Thyroid gland (tissue), 4 donors: ENCODE results near the gene NXPH1. TPM values are rescaled to one million over a fixed set of nuclear protein-coding genes. Genes with fewer than 3 reads are reported as not detected.

ENCODE experiments used
- DNase-seq, 2 donors: peaks; one replicate each; pipeline ENCODE4 v3.0.0-alpha.2; 2019
- H3K27ac ChIP-seq, 3 donors: fragments of 200-600 bp; sonication (generic); 1 replicate in 2 of 3; 2 replicates in 1 of 3; pipeline ENCODE4 v1.5.1; 2016 to 2019; ENCODE audit warnings: mild to moderate bottlenecking in 1 of 3, moderate library complexity in 1 of 3
- H3K27me3 ChIP-seq: fragments of 200-600 bp; sonication (generic); one replicate; pipeline ENCODE4 v1.5.1; 2019
- H3K36me3 ChIP-seq, 2 donors: fragments of 200-600 bp; sonication (generic); one replicate each; pipeline ENCODE4 v1.5.1; 2016 to 2019
- H3K4me1 ChIP-seq, 2 donors: fragments of 200-600 bp; sonication (generic); one replicate each; pipeline ENCODE4 v1.5.1; 2017 to 2019
- H3K4me3 ChIP-seq, 3 donors: fragments of 200-600 bp; sonication (generic); replicated peaks in 1 of 3; 1 replicate in 2 of 3; 2 replicates in 1 of 3; pipeline ENCODE4 v1.5.1; 2016; ENCODE audit warnings: mild to moderate bottlenecking in 1 of 3
- H3K9me3 ChIP-seq: fragments of 200-600 bp; sonication (generic); one replicate; pipeline ENCODE4 v1.5.1; 2017
- CTCF ChIP-seq, 6 experiments: fragments of 200-600 bp in 3 of 6; fragments of 450-650 bp in 3 of 6; sonication (generic) in 3 of 6; IDR thresholded peaks; one replicate each; pipeline ENCODE4 v1.5.1; 2016 to 2019; ENCODE audit warnings: antibody characterized with exemption in 6 of 6, mild to moderate bottlenecking in 2 of 6, inconsistent platforms in 1 of 6, moderate library complexity in 1 of 6
- POLR2A ChIP-seq, 2 donors: fragments of 450-650 bp; IDR thresholded peaks; one replicate each; pipeline ENCODE4 v1.6.1; 2017; ENCODE audit warnings: antibody characterized with exemption in 2 of 2, mild to moderate bottlenecking in 2 of 2, moderate library complexity in 1 of 2
- WGBS, 2 donors: methylation state at CpG; one replicate each; pipeline ENCODE4 v1.1.5; 2017; 5-methylcytosine and 5-hydroxymethylcytosine counted together
- intact Hi-C: fragments of 100-400 bp; cut with DNase I; formaldehyde crosslinking; loops from one replicate; pipeline ENCODE4 v1.15.1; 2023
- total RNA-seq, 4 donors: library from RNA; depleted of rRNA; stranded (reverse); fragments of >200 nt; gene quantifications; one replicate each; pipeline ENCODE4 v1.2.3, GENCODE V29; 2016

NXPH1 gene
- total RNA-seq, 4 donors from 2014 or later = not detected

GRCh38 chr7:8444468-8444769 lies 11.0 kb downstream of the NXPH1 start:
- Histone ChIP-seq H3K27ac (no peak overlapping the region), H3K9me3 (no peaks in the 10 kb centered on the region), H3K27me3 (peaks cover 16% of the 10 kb centered on the region), H3K4me1 (peaks cover 0 to 4% of the 10 kb centered on the region in 2 donors), H3K36me3 (no peaks in the 10 kb centered on the region), H3K4me3 (no peak overlapping the region)
- intact Hi-C loops = no loop called here
- WGBS, 2 donors = 32 to 35% methylated on average over 7 of the region's 7 CpGs
- TF ChIP-seq CTCF (IDR thresholded peaks at IDR 0.05) (no peak), POLR2A (IDR thresholded peaks at IDR 0.05) (no peak)
- DNase-seq = no peak

- Histone ChIP-seq H3K27me3 (no peaks in the 10 kb centered on the region), H3K9me3 (no peaks in the 10 kb centered on the region), H3K4me3 (no peak overlapping the region), H3K27ac (no peak overlapping the region), H3K36me3 (no peaks in the 10 kb centered on the region), H3K4me1 (no peaks in the 10 kb centered on the region)
- intact Hi-C loops = no loop called here
- TF ChIP-seq CTCF (IDR thresholded peaks at IDR 0.05) (no peak), POLR2A (IDR thresholded peaks at IDR 0.05) (no peak)
- DNase-seq = no peak
- WGBS, 2 donors = 57 to 79% methylated on average over 1 of the region's 1 CpG
These were observed 20.1 kb downstream of the NXPH1 start for GRCh38 chr7:8453535-8453934.

GRCh38 chr7:8455426-8455825 lies 22.0 kb downstream of the NXPH1 start:
- Histone ChIP-seq H3K4me1 (no peaks in the 10 kb centered on the region), H3K9me3 (no peaks in the 10 kb centered on the region), H3K36me3 (no peaks in the 10 kb centered on the region), H3K4me3 (no peak overlapping the region), H3K27me3 (no peaks in the 10 kb centered on the region), H3K27ac (no peak overlapping the region)
- TF ChIP-seq CTCF (IDR thresholded peaks at IDR 0.05) (no peak), POLR2A (IDR thresholded peaks at IDR 0.05) (no peak)
- WGBS, 2 donors = 40 to 56% methylated on average over 2 of the region's 2 CpGs
- intact Hi-C loops = no loop called here
- no peak for DNase-seq

- TF ChIP-seq POLR2A (IDR thresholded peaks at IDR 0.05) (no peak), CTCF (IDR thresholded peaks at IDR 0.05) (no peak)
- intact Hi-C loops = no loop called here
- 92 to 96% methylated on average over 2 of the region's 2 CpGs for WGBS, 2 donors
- Histone ChIP-seq H3K4me3 (no peak overlapping the region), H3K27me3 (no peaks in the 10 kb centered on the region), H3K27ac (no peak overlapping the region), H3K36me3 (no peaks in the 10 kb centered on the region), H3K4me1 (no peaks in the 10 kb centered on the region), H3K9me3 (no peaks in the 10 kb centered on the region)
- no peak for DNase-seq
These were observed 28.9 kb downstream of the NXPH1 start for GRCh38 chr7:8462309-8462708.

GRCh38 chr7:8465338-8465737 lies 31.9 kb downstream of the NXPH1 start:
- Histone ChIP-seq H3K4me1 (no peaks in the 10 kb centered on the region), H3K27ac (no peak overlapping the region), H3K4me3 (no peak overlapping the region), H3K36me3 (no peaks in the 10 kb centered on the region), H3K27me3 (no peaks in the 10 kb centered on the region), H3K9me3 (no peaks in the 10 kb centered on the region)
- intact Hi-C loops = no loop called here
- WGBS, 2 donors = 71 to 83% methylated on average over 4 of the region's 4 CpGs
- TF ChIP-seq CTCF (IDR thresholded peaks at IDR 0.05) (no peak), POLR2A (IDR thresholded peaks at IDR 0.05) (no peak)
- DNase-seq = no peak
